ENCODE results near the gene AP2B1.

GRCh38 chr17:35577830-35578196, 9.3 kb upstream of the AP2B1 start:
- TF ChIP-seq CTCF (conservative IDR thresholded peaks at IDR 0.05; ENCODE audit: low read depth, low read length) (no peak), EZH2 (IDR thresholded peaks at IDR 0.05; ENCODE audit: low read length, unreplicated experiment) (no peak), EZH2phosphoT487 (IDR thresholded peaks at IDR 0.05; ENCODE audit: borderline replicate concordance, low read length) (no peak)

All from PC-3 (cell line).